IPS DF 19.7 (cell line): ENCODE data around the gene TNNI3.
"Not testable (repeated sequence)": the region's sequence is repeated elsewhere in the genome, so short reads cannot be mapped to it uniquely, and the experiment has no call there.

Source experiments
- DNase-seq: peaks from one replicate; pipeline ENCODE4 v3.0.0-alpha.2; 2013; ENCODE audit warnings: low read depth, low spot score

The TNNI3 gene

DNA sequence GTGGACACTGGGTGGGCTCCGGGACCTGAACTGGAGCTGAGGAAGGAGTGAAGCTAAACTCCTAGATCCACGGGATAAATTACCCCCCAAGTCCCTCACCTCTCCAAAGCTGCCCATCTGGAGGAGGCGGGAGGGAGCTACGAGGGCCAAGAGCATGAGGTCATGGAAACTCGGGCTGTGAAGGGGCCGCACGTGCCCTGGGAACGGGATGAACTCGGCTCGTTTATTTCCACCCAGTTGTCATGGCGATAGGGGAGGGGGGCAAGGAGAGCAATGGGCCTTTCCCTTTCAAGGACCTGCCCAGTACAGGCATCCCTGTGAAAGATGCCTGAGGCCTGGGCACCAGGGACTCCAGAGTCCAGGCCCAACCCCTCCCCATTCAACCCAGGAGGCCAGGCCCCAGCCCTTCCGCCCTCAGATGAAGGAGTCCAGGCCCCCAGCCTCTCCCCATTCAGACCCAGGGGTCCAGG lies 43.9 kb downstream of the TNNI3 start:
- DNase-seq = no peak

DNA sequence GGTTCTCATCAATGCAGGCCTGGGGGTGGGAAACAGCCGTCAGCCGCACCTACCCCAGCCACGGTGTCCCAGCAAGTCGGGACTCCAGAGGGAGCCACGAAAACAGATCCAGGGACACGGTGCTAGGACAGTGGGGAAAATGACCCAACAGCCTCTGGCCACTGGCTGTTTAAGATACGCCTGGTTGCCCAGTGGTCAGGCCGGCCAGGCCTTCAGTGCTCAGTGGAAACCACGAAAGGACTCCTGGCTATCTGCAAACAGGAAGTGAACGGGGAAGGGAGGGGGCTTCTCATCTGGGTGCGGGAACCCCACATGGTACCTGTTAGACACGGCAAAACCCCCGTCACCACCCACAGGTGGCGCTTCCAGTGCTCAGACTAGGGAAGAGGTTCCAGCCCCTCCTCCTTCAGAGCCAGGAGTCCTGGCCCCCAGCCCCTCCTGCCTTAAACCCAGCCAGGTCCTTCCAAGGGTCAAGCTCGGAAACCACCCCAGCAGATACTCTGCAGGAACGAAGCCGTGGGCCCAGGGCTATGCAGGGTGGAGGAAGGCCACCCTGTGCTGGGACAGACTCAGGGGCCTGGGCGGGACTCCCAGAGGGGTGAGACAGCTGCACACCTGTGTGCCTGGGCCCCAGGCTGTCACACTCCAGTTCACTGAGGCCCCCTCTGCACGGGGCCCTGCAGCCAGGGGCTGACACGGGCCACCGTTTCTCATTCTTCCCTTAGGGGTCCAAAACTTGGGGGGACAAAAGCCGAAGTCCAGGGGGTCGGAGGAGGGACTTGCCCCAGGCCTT lies 44.6 kb downstream of the TNNI3 start:
- DNase-seq = no peak

DNA sequence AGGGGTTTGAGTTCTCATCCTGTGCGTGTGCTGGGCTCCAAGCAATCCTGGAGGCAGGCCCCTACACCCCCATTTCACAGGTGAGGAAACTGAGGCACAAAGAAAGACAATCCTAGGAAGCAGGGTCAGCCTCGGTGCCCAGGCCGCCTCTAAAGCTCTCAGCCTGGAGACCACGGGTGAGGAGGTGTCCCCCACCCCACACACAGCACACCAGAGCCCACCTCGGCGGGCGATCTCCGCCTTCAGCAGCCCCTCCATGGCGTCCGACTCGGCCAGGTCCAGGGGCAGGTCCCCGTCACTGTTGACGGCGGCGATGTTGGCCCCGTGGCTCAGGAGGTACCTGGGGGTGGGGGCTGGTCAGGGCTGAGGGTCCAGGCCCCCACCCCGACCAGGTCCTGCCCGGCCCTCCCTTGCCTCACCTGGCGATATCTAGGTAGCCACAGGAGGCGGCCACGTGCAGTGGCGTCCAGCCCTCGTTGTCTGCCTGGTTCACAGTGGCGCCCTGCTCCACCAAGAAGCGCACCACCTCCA lies 45.2 kb downstream of the TNNI3 start:
- no peak for DNase-seq

DNA sequence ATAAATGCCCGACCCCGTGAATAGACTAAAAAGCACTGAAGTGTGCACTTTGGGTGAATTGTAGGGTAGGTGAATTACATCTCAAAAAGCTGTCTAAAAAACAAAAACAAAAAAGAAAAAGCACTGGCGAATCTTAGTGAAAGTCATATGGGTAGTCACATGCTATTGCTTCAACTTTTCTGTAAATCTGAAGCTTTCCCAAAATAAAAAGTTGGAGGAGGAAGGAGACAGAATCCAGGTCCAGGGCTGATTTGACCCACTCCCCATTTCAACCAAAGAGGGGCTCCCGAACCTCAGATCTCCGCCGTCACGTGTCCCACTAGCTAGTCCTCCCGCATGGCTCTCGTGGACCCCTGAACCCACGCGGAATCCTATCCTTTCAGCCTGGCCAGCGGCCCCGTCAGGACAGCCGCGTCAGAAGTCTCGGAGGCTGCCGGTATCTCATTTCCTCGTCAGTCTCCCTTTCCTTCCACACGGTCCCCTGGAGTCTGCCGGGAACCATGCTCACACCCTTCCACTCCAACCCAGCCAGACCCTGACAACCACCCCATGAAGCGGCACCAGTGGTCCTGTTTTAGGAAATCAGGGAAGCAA lies 46.2 kb downstream of the TNNI3 start:
- DNase-seq = no peak

DNA sequence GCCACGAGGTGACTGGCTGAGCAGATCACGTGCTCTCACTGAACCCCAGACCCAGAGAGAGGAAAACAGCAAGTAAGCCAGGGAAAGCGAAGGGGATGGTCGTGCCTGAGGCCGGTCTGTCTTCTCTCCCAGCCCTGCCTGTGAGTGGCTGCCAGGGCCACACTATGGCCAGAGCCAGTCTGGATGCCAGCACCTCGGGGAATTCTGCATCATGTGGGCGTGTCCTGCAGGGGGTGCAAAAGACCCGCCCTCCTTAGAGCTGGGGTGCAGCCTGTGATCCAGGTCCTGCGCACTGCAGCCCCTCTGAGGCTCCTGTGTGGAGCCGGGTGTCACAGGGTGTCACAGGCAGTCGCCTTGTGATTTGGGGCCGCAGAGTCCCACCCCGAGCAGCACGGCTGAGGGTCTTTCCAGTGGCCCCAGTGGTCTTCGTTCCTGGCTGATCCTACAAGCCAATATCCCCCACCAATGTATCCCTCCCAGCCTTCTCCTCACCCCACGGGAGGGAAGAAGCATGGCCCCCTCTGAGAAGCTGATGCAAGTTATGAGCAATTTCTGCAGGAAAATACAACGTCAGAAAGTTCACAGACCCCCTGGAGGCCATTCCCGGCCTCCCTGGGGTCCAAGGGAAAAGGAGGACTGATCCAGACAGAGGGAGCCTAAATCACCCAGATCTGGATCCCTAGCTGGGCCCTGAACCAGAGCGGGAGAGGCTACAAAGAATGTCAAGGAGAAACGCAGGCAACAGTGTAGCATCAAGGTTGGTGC lies 47.8 kb downstream of the TNNI3 start:
- no peak for DNase-seq

DNA sequence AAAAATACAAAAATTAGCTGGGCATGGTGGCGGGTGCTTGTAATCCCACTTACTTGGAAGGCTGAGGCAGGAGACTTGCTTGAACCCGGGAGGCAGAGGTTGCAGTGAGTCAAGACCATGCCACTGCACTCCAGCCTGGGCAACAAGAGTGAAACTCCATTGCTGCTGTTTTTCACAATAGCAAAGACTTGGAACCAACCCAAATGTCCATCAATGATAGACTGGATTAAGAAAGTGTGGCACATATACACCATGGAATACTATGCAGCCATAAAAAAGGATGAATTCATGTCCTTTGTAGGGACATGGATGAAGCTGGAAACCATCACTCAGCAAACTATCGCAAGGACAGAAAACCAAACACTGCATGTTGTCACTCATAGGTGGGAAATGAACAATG lies 50.3 kb downstream of the TNNI3 start:
- not testable (repeated sequence) for DNase-seq

DNA sequence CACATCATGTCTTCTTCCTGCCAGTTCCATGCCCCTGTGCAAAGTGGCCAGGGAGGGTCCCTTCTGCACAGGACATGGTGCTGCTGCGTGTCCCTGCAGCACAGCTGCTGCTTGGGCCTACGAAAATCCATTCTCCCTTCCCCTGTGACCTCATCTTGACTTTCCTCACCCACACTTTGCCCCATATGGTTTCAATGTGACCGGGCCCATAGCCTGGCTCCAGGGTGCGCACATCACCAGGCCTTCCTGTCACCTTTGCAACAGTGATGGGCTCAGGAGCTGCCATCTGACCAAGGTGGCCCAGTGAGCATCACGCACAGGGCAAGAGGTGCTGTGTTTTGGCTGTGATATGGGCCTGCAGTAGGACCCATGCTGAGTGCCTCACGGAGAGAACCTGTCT lies 50.9 kb downstream of the TNNI3 start:
- no peak for DNase-seq

DNA sequence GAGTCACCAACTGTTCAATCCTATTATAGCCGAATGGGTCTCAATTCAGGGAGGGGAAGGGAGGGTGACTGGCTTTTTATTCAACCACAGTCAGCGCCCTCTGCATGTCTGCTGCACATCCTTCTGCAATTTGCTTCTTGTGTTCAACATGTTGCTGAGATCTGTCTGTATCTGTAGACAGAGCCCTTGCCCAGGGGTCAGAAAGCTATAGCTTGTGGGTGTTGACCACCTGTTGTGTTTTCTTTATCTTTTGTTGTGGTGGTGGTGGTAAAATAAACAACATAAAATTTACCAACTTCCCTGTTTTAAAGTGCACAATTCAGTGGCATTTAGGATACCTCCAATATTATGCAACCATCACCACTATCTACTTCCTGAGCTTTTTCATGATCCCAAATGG lies 52.3 kb downstream of the TNNI3 start:
- DNase-seq = no peak

DNA sequence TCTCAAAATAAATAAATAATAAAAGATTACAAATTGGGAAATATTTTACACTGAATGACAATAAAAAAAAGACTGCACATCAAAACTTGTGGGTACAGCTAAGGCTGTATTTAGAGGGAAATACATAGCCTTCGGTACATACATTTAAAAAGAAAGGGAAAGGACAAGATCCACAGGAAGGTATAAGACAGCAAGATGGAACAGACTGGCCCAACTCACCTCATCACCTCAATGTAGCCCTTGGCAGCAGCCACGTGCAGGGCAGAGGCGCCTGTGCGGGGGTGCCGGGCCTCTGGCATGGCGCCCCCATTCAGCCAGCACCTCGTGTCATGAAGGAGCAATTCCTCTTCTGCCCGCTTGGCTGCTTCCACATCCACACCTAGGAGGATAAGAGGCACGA lies 54.3 kb downstream of the TNNI3 start:
- DNase-seq = no peak
